ENCODE results near the gene DEK.
"Not testable (repeated sequence)": the region's sequence is repeated elsewhere in the genome, so short reads cannot be mapped to it uniquely, and the experiment has no call there.

Gene DEK

GRCh38 chr6:18237167-18237566 lies 27.2 kb downstream of the DEK start:
- DNase-seq (ENCODE audit: low spot score) = no peak

- DNase-seq (ENCODE audit: low spot score) = no peak
Measured at GRCh38 chr6:18235524-18235923, 28.8 kb downstream of the DEK start.

- DNase-seq (ENCODE audit: low spot score) = no peak
Measured at GRCh38 chr6:18234564-18234963, 29.8 kb downstream of the DEK start.

GRCh38 chr6:18233770-18234169 lies 30.6 kb downstream of the DEK start:
- not testable (repeated sequence) for DNase-seq (ENCODE audit: low spot score)

- DNase-seq (ENCODE audit: low spot score) = not testable (repeated sequence)
Measured at GRCh38 chr6:18231856-18232255, 32.5 kb downstream of the DEK start.

- DNase-seq (ENCODE audit: low spot score) = not testable (repeated sequence)
Measured at GRCh38 chr6:18228590-18228989, 35.7 kb downstream of the DEK start.

GRCh38 chr6:18227166-18227565 lies 37.2 kb downstream of the DEK start:
- not testable (repeated sequence) for DNase-seq (ENCODE audit: low spot score)

GRCh38 chr6:18226451-18227105 lies 37.8 kb downstream of the DEK start:
- not testable (repeated sequence) for DNase-seq (ENCODE audit: low spot score)

- DNase-seq (ENCODE audit: low spot score) = no peak
Measured at GRCh38 chr6:18221288-18221615, 43.1 kb downstream of the DEK start.

GRCh38 chr6:18219591-18219990 lies 44.7 kb downstream of the DEK start:
- DNase-seq (ENCODE audit: low spot score) = no peak

GRCh38 chr6:18218233-18218632 lies 46.1 kb downstream of the DEK start:
- DNase-seq (ENCODE audit: low spot score) = no peak

GRCh38 chr6:18216411-18216810 lies 47.9 kb downstream of the DEK start:
- no peak for DNase-seq (ENCODE audit: low spot score)

GRCh38 chr6:18215436-18215835 lies 48.9 kb downstream of the DEK start:
- DNase-seq (ENCODE audit: low spot score) = no peak

GRCh38 chr6:18214003-18214402 lies 50.3 kb downstream of the DEK start:
- DNase-seq (ENCODE audit: low spot score) = no peak

GRCh38 chr6:18213439-18213838 lies 50.9 kb downstream of the DEK start:
- DNase-seq (ENCODE audit: low spot score) = no peak

GRCh38 chr6:18212231-18212630 lies 52.1 kb downstream of the DEK start:
- DNase-seq (ENCODE audit: low spot score) = no peak

GRCh38 chr6:18211338-18211737 lies 53.0 kb downstream of the DEK start:
- DNase-seq (ENCODE audit: low spot score) = no peak

- DNase-seq (ENCODE audit: low spot score) = no peak
Measured at GRCh38 chr6:18210707-18211106, 53.6 kb downstream of the DEK start.

- no peak for DNase-seq (ENCODE audit: low spot score)
Measured at GRCh38 chr6:18209539-18210197, 54.7 kb downstream of the DEK start.

GRCh38 chr6:18208778-18209177 lies 55.6 kb downstream of the DEK start:
- DNase-seq (ENCODE audit: low spot score) = not testable (repeated sequence)

- no peak for DNase-seq (ENCODE audit: low spot score)
Measured at GRCh38 chr6:18207949-18208348, 56.4 kb downstream of the DEK start.

GRCh38 chr6:18207438-18207837 lies 56.9 kb downstream of the DEK start:
- DNase-seq (ENCODE audit: low spot score) = no peak

- no peak for DNase-seq (ENCODE audit: low spot score)
Measured at GRCh38 chr6:18206591-18206990, 57.7 kb downstream of the DEK start.

- DNase-seq (ENCODE audit: low spot score) = no peak
Measured at GRCh38 chr6:18204691-18205090, 59.6 kb downstream of the DEK start.

All from left forelimb (tissue), 1 donor.